Type B pancreatic cell (in vitro differentiated cells): ENCODE results near the gene SEMA4D. TPM values are rescaled to one million over a fixed set of nuclear protein-coding genes. Genes with fewer than 3 reads are reported as not detected.

ENCODE experiments used
- DNase-seq: peaks from one replicate; pipeline ENCODE4 v3.0.0; 2021; ENCODE audit warnings: mixed read lengths; ENCODE audit not compliant: unreplicated experiment; ENCODE audit errors: extremely low spot score
- H3K27ac Mint-ChIP-seq: 2 replicates; pipeline ENCODE4 v1.8.0; 2021; ENCODE audit warnings: mild to moderate bottlenecking, mixed read lengths
- H3K27me3 Mint-ChIP-seq: 2 replicates; pipeline ENCODE4 v1.8.0; 2021; ENCODE audit warnings: mixed read lengths
- H3K36me3 Mint-ChIP-seq: 2 replicates; pipeline ENCODE4 v1.8.0; 2021; ENCODE audit warnings: mixed read lengths
- H3K4me1 Mint-ChIP-seq: one replicate; pipeline ENCODE4 v1.8.0; 2021; ENCODE audit warnings: mixed read lengths; ENCODE audit not compliant: unreplicated experiment
- H3K4me3 Mint-ChIP-seq: 2 replicates; pipeline ENCODE4 v1.8.0; 2021; ENCODE audit warnings: mild to moderate bottlenecking, mixed read lengths
- H3K9me3 Mint-ChIP-seq: 2 replicates; pipeline ENCODE4 v1.8.0; 2021; ENCODE audit warnings: mixed read lengths
- total RNA-seq: library from RNA; stranded (reverse); gene quantifications from 2 replicates; pipeline ENCODE4 v1.2.1, GENCODE V29; 2021; ENCODE audit warnings: low replicate concordance
- TF ChIP-seq, protein P1 (sequence below): fragments of 200-600 bp; sonication (generic); conservative IDR thresholded peaks from 2 replicates; pipeline ENCODE4 v1.5.0; 2021; ENCODE audit warnings: antibody characterized with exemption, mild to moderate bottlenecking

SEMA4D gene
- total RNA-seq, 1 donor from 2014 or later = 32.3 TPM

DNA sequence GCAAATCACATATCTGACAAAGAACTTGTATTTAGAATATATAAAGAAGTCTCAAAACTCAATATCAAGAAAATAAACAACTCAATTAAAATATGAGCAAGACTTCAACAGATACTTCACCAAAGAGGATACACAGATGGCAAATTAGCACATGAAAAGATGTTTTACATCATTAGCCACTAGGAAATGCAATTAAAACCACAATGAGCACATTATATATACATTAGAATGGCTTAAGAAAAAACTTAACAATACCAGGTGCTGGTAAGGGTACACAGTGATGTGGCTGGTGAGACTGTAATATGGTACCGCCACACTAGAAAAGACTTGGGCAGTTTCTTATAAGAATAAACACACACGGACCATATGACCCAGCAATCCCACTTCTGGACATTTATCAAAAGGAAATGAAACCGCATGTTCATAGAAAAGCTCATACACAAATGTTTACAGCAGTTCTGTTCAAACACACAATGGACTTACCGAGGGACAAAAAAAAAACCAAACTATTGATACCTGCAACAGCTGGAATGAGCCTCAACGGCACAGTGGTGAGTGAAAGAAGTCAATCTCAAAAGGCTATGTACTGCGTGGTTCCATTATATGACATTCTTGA is 27.6 kb downstream of the SEMA4D start:
- Mint-ChIP-seq H3K4me1 (peaks cover 48% of the 10 kb centered on the region), H3K27me3 (no peaks in the 10 kb centered on the region), H3K27ac (no peak overlapping the region), H3K4me3 (no peak overlapping the region), H3K9me3 (no peaks in the 10 kb centered on the region), H3K36me3 (no peaks in the 10 kb centered on the region)
- TF ChIP-seq, protein P1, sequence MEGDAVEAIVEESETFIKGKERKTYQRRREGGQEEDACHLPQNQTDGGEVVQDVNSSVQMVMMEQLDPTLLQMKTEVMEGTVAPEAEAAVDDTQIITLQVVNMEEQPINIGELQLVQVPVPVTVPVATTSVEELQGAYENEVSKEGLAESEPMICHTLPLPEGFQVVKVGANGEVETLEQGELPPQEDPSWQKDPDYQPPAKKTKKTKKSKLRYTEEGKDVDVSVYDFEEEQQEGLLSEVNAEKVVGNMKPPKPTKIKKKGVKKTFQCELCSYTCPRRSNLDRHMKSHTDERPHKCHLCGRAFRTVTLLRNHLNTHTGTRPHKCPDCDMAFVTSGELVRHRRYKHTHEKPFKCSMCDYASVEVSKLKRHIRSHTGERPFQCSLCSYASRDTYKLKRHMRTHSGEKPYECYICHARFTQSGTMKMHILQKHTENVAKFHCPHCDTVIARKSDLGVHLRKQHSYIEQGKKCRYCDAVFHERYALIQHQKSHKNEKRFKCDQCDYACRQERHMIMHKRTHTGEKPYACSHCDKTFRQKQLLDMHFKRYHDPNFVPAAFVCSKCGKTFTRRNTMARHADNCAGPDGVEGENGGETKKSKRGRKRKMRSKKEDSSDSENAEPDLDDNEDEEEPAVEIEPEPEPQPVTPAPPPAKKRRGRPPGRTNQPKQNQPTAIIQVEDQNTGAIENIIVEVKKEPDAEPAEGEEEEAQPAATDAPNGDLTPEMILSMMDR = no peak
- DNase-seq = no peak

DNA sequence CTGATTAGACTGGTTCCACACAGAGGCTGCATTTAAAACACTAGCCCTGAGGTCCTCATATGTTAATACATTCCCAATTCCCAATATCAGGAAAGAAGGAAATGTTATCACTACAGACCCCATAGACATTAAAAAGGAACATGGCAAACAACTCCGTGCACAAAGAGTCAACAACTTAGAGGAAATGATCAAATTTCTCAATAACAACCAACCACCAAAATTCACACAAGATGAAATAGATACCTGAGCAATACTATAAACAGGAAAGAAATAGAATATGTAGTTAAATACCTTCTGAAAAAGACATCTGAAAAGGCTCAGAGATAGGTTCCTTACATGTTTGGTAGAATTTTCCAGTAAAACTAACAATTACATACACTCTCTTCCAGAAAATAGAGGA is 28.9 kb downstream of the SEMA4D start:
- Mint-ChIP-seq H3K27me3 (no peaks in the 10 kb centered on the region), H3K9me3 (no peaks in the 10 kb centered on the region), H3K36me3 (no peaks in the 10 kb centered on the region), H3K4me1 (peaks cover 53% of the 10 kb centered on the region), H3K4me3 (no peak overlapping the region), H3K27ac (no peak overlapping the region)
- DNase-seq = no peak
- TF ChIP-seq, protein P1 = no peak

DNA sequence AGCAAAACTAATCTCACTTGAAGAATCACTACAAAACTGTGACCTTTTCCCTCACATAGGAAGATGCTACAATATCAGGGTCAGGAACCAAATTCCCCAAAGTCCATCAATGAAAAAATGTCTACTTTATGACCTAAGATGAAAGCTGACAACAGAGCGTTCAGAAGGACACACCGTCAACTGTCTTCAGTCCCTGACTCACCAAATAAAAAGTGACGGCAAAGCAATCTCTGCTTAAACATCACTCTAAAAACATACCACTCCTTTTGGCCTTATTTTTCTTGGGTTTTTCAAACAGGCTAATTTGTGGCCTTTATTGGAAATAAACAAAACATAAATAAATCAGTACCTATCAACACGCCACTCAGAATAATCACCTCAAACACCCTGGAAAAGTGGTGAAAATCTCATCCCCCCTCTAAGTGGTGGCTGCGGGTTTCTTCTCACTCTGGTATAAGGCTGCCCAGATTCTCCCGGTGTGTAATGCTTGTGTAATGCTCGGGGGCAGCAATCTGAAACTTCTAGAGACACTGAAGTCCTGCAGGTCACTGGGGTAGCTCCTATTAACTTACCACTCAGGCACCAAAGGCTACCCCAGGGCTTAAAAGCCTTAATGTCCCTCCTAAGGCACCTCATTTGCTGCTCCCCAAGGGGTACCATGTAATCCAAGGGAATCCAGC is 29.5 kb downstream of the SEMA4D start:
- Mint-ChIP-seq H3K4me1 (peaks cover 53% of the 10 kb centered on the region), H3K27ac (no peak overlapping the region), H3K4me3 (no peak overlapping the region), H3K36me3 (no peaks in the 10 kb centered on the region), H3K9me3 (no peaks in the 10 kb centered on the region), H3K27me3 (no peaks in the 10 kb centered on the region)
- TF ChIP-seq, protein P1 = no peak
- DNase-seq = no peak

DNA sequence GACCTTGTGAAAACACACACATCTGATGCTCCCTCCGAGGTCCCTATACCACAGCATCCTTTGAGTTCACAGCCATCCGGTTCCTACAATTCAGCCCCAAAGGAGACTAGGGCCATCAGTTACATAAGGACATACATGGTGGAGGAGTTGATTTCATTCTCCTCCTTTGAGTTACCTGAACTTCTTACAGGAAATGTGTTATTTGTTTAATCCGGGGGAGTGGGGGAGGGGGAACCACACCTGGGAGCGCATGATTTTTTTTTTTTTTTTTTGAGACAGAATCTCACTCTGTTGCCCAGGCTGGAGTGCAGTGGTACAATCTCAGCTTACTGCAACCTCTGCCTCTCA is 30.7 kb downstream of the SEMA4D start:
- DNase-seq = no peak
- H3K27me3 Mint-ChIP-seq = no peaks in the 10 kb centered on the region
- H3K4me3 Mint-ChIP-seq = no peak overlapping the region
- H3K36me3 Mint-ChIP-seq = no peaks in the 10 kb centered on the region
- H3K4me1 Mint-ChIP-seq = peaks cover 54% of the 10 kb centered on the region
- TF ChIP-seq, protein P1 = no peak
- no peak overlapping the region for H3K27ac Mint-ChIP-seq
- no peaks in the 10 kb centered on the region for H3K9me3 Mint-ChIP-seq

DNA sequence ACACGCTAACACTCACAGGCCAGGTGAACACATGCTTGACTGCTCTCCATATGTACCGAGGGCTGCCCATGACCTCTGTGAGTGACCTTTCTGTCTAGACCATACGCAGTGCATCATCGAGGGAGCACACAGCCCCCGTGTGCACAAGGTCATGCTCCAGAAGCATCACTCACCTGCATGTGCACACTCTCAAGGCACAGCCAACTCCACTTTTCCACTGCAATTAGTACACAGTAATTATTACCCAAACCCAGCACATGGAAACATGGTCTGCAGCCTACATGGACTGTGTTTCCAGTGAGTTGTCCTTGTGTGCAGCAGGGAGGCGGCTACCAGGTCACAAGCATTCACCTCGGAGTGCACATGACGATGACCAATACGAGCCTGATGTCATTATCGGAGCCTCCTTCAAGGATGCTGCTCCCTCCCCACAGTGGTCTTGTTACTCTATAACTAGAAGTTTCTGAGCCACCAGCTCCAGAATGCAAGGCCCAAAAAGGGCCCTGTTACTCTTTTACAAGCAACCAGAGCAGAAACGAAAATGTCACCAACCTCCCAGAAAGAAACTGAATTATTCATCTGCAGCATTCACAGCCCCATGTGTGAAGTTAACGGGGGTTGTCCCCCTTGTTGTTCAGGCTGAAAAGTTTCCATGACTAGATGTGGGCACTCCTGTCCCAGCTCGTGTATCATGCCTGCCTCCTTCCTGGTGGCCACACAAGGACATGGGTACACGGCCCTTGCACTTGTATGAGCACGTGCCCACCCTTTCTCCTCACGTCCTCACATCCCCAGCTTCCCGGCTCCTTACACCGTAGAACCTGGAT is 31.2 kb downstream of the SEMA4D start:
- no peak overlapping the region for H3K27ac Mint-ChIP-seq
- H3K27me3 Mint-ChIP-seq = no peaks in the 10 kb centered on the region
- no peaks in the 10 kb centered on the region for H3K9me3 Mint-ChIP-seq
- no peaks in the 10 kb centered on the region for H3K36me3 Mint-ChIP-seq
- TF ChIP-seq, protein P1 = no peak
- no peak for DNase-seq
- H3K4me3 Mint-ChIP-seq = no peak overlapping the region
- peaks cover 59% of the 10 kb centered on the region for H3K4me1 Mint-ChIP-seq
